ENCODE data around the gene LHB.
A peak's percentile ranks its signal among the peaks of the same experiment; 100 is the strongest.

The LHB gene

GRCh38 chr19:49017041-49017665 lies at the start of gene LHB:
LHB (minus strand) TSS chr19:49017091; CDS start chr19:49017081, 10 bp downstream.
- in situ Hi-C loops (cut with MboI; ENCODE audit: low sequenced_read_pairs, unreplicated experiment) = no loop called here
- TF ChIP-seq CTCF (IDR thresholded peaks at IDR 0.05; ENCODE audit: borderline replicate concordance, control extremely low read depth, extremely low read depth, insufficient read depth, missing control alignments) = no peak
- peak; percentile 26 for DNase-seq (ENCODE audit: low spot score)

DNA sequence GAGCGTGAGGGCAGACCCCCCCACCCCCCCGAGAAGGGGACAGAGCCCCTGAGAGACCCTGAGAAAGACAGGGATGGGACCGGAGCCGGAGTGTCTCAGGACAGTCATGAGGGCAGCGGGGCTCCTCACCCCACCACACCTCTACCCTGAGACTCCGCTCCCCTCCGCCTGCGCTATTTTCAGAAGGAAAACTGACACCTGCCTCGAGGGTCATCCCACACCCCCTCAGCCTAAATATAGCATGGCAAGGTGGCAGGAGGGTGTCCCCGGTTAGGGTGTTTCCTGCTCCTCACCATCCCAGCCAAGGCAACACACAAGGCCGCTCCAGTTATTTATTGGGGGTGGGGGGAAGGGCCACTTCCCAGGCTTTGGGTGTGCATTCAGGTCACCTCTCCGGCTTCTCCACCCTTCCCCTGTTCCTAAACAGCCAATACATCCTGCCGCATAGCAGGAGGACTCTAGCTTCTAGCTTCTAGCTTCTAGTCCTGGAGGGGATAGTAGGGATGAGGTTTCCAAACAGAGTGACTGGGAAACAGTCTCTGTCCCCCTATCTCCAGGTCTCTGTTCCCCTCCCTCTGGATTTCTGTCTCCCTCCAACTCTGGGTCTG lies 49.1 kb upstream of the LHB start:
- in situ Hi-C loops (cut with MboI; ENCODE audit: low sequenced_read_pairs, unreplicated experiment) = no loop called here
- no peak for TF ChIP-seq CTCF (IDR thresholded peaks at IDR 0.05; ENCODE audit: borderline replicate concordance, control extremely low read depth, extremely low read depth, insufficient read depth, missing control alignments)
- no peak for DNase-seq (ENCODE audit: low spot score)

DNA sequence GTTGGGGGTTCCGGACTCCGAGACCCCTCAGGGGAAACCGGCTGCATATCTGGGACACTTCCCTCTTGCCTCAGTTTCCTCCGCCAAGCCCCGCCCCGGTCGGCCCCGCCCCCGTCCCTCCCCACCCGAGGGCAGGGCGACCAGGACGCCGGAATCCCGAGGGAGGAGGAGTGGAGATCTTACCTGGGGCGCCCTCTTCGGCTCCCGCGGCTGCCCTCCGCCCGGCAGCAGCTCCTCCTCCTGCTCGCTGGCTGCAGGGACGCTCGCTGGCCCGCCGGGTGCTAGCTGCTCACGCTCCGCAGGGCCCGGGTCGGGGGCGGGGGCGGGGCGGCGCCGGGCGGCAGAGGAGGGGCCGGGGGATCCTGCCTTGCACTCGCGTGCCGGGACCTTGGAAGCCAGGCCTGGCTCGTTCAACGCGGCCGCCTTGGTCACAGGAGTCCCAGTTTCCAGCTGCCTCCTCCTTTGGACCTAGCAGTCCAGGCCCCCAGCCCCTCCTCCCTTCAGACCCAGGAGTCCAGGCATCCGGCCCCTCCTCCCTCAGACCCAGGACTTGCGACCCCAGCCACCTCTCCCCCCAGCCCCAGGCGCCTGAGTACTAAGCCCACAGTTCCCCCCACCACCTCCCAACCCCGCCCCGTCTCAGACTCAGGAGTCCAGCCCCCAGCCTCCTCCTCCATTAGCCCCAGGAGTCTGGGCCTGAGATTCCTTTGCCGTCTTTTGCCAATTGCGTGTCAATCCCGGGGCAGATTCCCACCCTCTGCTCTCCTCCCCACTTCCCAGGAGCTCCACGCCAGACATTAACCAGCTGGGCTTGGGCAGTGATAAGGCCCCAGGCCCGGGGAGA lies 48.1 kb upstream of the LHB start, which contains the start of gene NTF4:
NTF4 (minus strand) TSS at position 51 of the 844 bp plus-strand sequence. CDS start 2,821 bp downstream, outside the sequence.
- DNase-seq (ENCODE audit: low spot score) = no peak
- TF ChIP-seq CTCF (IDR thresholded peaks at IDR 0.05; ENCODE audit: borderline replicate concordance, control extremely low read depth, extremely low read depth, insufficient read depth, missing control alignments) = no peak
- in situ Hi-C loops (cut with MboI; ENCODE audit: low sequenced_read_pairs, unreplicated experiment) = no loop called here

- no peak for DNase-seq (ENCODE audit: low spot score)
- TF ChIP-seq CTCF (IDR thresholded peaks at IDR 0.05; ENCODE audit: borderline replicate concordance, control extremely low read depth, extremely low read depth, insufficient read depth, missing control alignments) = no peak
- in situ Hi-C loops (cut with MboI; ENCODE audit: low sequenced_read_pairs, unreplicated experiment) = no loop called here
Observed at GRCh38 chr19:49064029-49064629, 47.2 kb upstream of the LHB start.

GRCh38 chr19:49061445-49061844 lies 44.6 kb upstream of the LHB start:
- no peak for TF ChIP-seq CTCF (IDR thresholded peaks at IDR 0.05; ENCODE audit: borderline replicate concordance, control extremely low read depth, extremely low read depth, insufficient read depth, missing control alignments)
- in situ Hi-C loops (cut with MboI; ENCODE audit: low sequenced_read_pairs, unreplicated experiment) = no loop called here
- DNase-seq (ENCODE audit: low spot score) = peak; percentile 71

DNA sequence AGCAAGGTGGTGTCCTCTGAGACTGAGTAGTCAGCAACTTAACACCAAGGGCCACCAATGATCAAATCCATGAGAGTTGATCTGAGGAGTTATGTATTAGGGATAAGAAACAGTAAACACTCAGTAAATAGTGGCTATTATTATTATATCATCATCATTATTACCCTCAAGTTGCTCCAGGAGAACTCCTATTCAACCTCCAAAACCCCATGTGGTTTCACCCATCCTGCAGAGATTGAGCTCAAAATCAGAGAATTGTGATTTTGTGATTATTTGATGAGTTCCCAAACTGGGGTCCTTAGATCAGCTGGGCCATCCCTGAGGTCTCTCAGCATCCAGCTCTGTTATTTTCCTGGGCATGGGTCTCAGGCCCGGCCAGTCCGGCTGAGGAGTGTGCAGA lies 44.1 kb upstream of the LHB start:
- no peak for DNase-seq (ENCODE audit: low spot score)
- no peak for TF ChIP-seq CTCF (IDR thresholded peaks at IDR 0.05; ENCODE audit: borderline replicate concordance, control extremely low read depth, extremely low read depth, insufficient read depth, missing control alignments)
- in situ Hi-C loops (cut with MboI; ENCODE audit: low sequenced_read_pairs, unreplicated experiment) = no loop called here
